ENCODE measurements around the gene UBE2N.

- TF ChIP-seq CTCF (IDR thresholded peaks at IDR 0.05): no peak
- TF ChIP-seq EZH2 (IDR thresholded peaks at IDR 0.05; ENCODE audit: borderline replicate concordance, insufficient read depth, low read depth, low read length, poor library complexity, severe bottlenecking): no peak
Measured at GRCh38 chr12:93440043-93440835, 1.5 kb downstream of the UBE2N start.
